Sigmoid colon (tissue), 7 donors: ENCODE results near the gene IFNA2. TPM values are rescaled to one million over a fixed set of nuclear protein-coding genes. Genes with fewer than 3 reads are reported as not detected.
A peak's percentile ranks its signal among the peaks of the same experiment; 100 is the strongest.

ENCODE experiments used
- DNase-seq: peaks from one replicate; pipeline ENCODE4 v3.0.0-alpha.2; 2019
- H3K27ac ChIP-seq, 4 donors: fragments of 200-600 bp; sonication (generic); one replicate each; pipeline ENCODE4 v1.5.1; 2016 to 2019; ENCODE audit warnings: mild to moderate bottlenecking in 1 of 4
- H3K27me3 ChIP-seq, 3 donors: fragments of 200-600 bp; sonication (generic); one replicate each; pipeline ENCODE4 v1.5.1; 2019; ENCODE audit warnings: mild to moderate bottlenecking in 1 of 3
- H3K36me3 ChIP-seq, 4 donors: fragments of 200-600 bp; sonication (generic); one replicate each; pipeline ENCODE4 v1.5.1; 2016 to 2019
- H3K4me1 ChIP-seq, 4 donors: fragments of 200-600 bp; sonication (generic); one replicate each; pipeline ENCODE4 v1.5.1; 2017 to 2019
- H3K4me3 ChIP-seq, 4 donors: fragments of 200-600 bp; sonication (generic); one replicate each; pipeline ENCODE4 v1.5.1; 2017 to 2019; ENCODE audit warnings: mild to moderate bottlenecking in 2 of 4, moderate library complexity in 1 of 4
- H3K9me3 ChIP-seq, 4 donors: fragments of 200-600 bp in 3 of 4; sonication (generic) in 3 of 4; one replicate each; pipeline versions ENCODE4 v1.5.1 to v1.6.1; 2013 to 2019
- CTCF ChIP-seq, 4 experiments: fragments of 450-650 bp in 3 of 4; fragments of 200-600 bp in 1 of 4; IDR thresholded peaks; one replicate each; pipeline ENCODE4 v1.5.1; 2016 to 2019; ENCODE audit warnings: antibody characterized with exemption in 4 of 4, mild to moderate bottlenecking in 3 of 4, moderate library complexity in 2 of 4
- EP300 ChIP-seq, 4 donors: sonication (generic); formaldehyde crosslinking; IDR thresholded peaks; one replicate each; pipeline ENCODE4 v1.6.1; 2017; ENCODE audit warnings: antibody characterized with exemption in 4 of 4
- POLR2A ChIP-seq, 2 donors: fragments of 450-650 bp; IDR thresholded peaks; one replicate each; pipeline ENCODE4 v1.6.1; 2016; ENCODE audit warnings: antibody characterized with exemption in 2 of 2, mild to moderate bottlenecking in 2 of 2, moderate library complexity in 2 of 2
- POLR2AphosphoS5 ChIP-seq, 4 donors: sonication (generic); formaldehyde crosslinking; IDR thresholded peaks; one replicate each; pipeline ENCODE4 v1.6.1; 2017; ENCODE audit warnings: antibody characterized with exemption in 4 of 4
- WGBS, 2 donors: extraction: QIAGEN DNeasy Blood & Tissue Kit; methylation state at CpG; one replicate each; pipeline ENCODE4 v1.1.7; 2013; 5-methylcytosine and 5-hydroxymethylcytosine counted together
- intact Hi-C: fragments of 100-400 bp; cut with DNase I; formaldehyde crosslinking; loops from one replicate; pipeline ENCODE4 v1.15.1; 2023
- polyA plus RNA-seq, 3 donors: library from polyadenylated mRNA; stranded (reverse); fragments of 200-250 nt; gene quantifications; one replicate each; pipeline ENCODE4 v1.2.3, GENCODE V29; 2013
- total RNA-seq, 4 donors: library from RNA; depleted of rRNA; stranded (reverse); fragments of >200 nt; gene quantifications; one replicate each; pipeline ENCODE4 v1.1.0, GENCODE V29; 2016
- donor health status: healthy with polysubstance abuse.
- donor health status: Bipolar disorder and iron deficiency.
- donor health status: healthy.

The IFNA2 gene
- total and polyA plus RNA-seq, 7 donors: 0.06 to 0.33 TPM; not detected in 5

- Histone ChIP-seq H3K9me3 (peaks cover 0 to 1% (median 0%) of the 10 kb centered on the region in 4 donors), H3K27ac (no peak overlapping the region), H3K4me3 (no peak overlapping the region), H3K4me1 (peaks cover 0 to 4% (median 0%) of the 10 kb centered on the region in 4 donors), H3K36me3 (no peaks in the 10 kb centered on the region), H3K27me3 (no peaks in the 10 kb centered on the region)
- DNase-seq: no peak
- intact Hi-C loops: no loop called here
- TF ChIP-seq POLR2AphosphoS5 (IDR thresholded peaks at IDR 0.05): no peak
- no peak for TF ChIP-seq POLR2A (IDR thresholded peaks at IDR 0.05)
- TF ChIP-seq CTCF (IDR thresholded peaks at IDR 0.05): no peak
- TF ChIP-seq EP300 (IDR thresholded peaks at IDR 0.05): no peak
- WGBS, 2 donors: 90 to 94% methylated on average over 4 of the region's 4 CpGs
Observed at GRCh38 chr9:21340735-21341134, 44.5 kb downstream of the IFNA2 start.

- no peak for DNase-seq
- intact Hi-C loops: no loop called here
- Histone ChIP-seq H3K27ac (no peak overlapping the region), H3K4me3 (no peak overlapping the region), H3K36me3 (peaks cover 0 to 10% (median 0%) of the 10 kb centered on the region in 4 donors), H3K9me3 (no peaks in the 10 kb centered on the region), H3K4me1 (peaks cover 0 to 31% (median 29%) of the 10 kb centered on the region in 4 donors), H3K27me3 (no peaks in the 10 kb centered on the region)
- no peak for TF ChIP-seq CTCF (IDR thresholded peaks at IDR 0.05)
- TF ChIP-seq EP300 (IDR thresholded peaks at IDR 0.05): no peak
- TF ChIP-seq POLR2AphosphoS5 (IDR thresholded peaks at IDR 0.05): no peak
- TF ChIP-seq POLR2A (IDR thresholded peaks at IDR 0.05): no peak
Observed at GRCh38 chr9:21336457-21336856, 48.7 kb downstream of the IFNA2 start.

DNA sequence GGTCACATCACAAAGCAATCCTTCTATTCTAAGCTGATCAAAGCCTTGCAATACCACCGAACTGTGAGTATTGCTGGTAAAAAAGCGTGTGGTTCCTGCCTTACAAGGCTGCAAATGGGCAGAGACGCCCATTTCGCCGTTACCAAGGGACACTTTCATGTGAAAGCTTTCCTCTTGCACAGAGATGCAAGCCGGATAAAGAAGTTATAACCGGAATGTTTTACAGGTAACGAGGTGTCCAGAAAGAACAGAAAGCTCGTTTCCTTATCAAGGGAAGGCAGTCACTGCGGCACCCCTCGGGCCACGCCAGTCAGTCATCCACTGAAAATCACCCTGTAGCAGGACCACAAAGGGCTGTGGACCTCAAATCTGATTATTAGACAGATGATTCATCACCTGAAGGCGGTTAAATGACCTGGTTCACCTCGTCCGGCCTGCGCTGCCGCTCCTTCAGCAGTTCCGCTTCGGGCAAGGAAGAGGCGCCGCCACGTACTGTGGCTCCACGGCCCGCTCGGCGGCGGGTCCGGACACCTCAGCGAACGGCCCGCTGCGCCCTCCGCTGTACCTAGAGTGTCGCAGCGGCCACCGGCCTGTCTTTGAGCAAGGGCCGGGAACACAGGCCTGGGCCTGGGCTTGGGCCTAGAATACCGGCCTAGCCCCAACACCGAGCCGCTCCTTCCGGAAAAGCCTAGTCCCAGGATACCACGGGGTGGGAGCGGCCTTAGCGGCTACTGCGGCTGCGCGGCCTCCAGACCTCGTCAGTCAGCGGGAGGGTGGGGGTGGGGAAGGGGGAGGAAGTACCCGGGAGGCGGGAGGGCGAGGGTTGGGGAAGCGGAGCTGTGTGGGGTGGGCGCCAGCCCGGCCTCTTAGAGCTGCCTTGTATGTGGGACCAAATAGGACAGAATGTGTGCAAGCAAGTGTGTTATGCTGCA is 50.2 kb downstream of the IFNA2 start, which contains the start of gene KLHL9:
KLHL9 (minus strand) TSS at position 704 of the 932 bp plus-strand sequence; CDS start at position 159, 545 bp downstream.
- intact Hi-C loops: loop anchor here (1.0 to 5.0 kb wide), 2 partner anchors 9 to 467 kb away; partner anchors contain the start of gene MTAP

More for the DNA sequence above, 50.2 kb downstream of the IFNA2 start, which contains the start of gene KLHL9:
- Histone ChIP-seq H3K9me3 (no peaks in the 10 kb centered on the region), H3K4me3 (peak within 1 kb of the TSS; percentile 58 to 95 (median 84)), H3K36me3 (peaks cover 0 to 10% (median 0%) of the 10 kb centered on the region in 4 donors), H3K4me1 (peaks cover 0 to 46% (median 43%) of the 10 kb centered on the region in 4 donors), H3K27me3 (no peaks in the 10 kb centered on the region), H3K27ac (peak within 1 kb of the TSS; percentile 88 to 95 (median 91))
- TF ChIP-seq EP300 (IDR thresholded peaks at IDR 0.05): no peak
- TF ChIP-seq POLR2AphosphoS5 (IDR thresholded peaks at IDR 0.05): peak; percentile 78 to 87 (median 87)
- no peak for TF ChIP-seq CTCF (IDR thresholded peaks at IDR 0.05)
- peak; percentile 20 to 30 for TF ChIP-seq POLR2A (IDR thresholded peaks at IDR 0.05)
- DNase-seq: peak; percentile 97
- 0 to 1% methylated on average over 55 of the region's 55 CpGs for WGBS, 2 donors

Other genes with a start within 250 kb of the IFNA2 start
- not detected for gene IFNW1, start 243.6 kb downstream of the IFNA2 start, total RNA-seq
- gene IFNW1, start 243.6 kb downstream of the IFNA2 start, polyA plus RNA-seq: not detected
- gene IFNA21, start 218.7 kb downstream of the IFNA2 start, total RNA-seq: not detected
- not detected for gene IFNA21, start 218.7 kb downstream of the IFNA2 start, polyA plus RNA-seq
- not detected for gene IFNA4, start 197.8 kb downstream of the IFNA2 start, total RNA-seq
- not detected for gene IFNA4, start 197.8 kb downstream of the IFNA2 start, polyA plus RNA-seq
- not detected for gene IFNA7, start 183.2 kb downstream of the IFNA2 start, total RNA-seq
- not detected for gene IFNA7, start 183.2 kb downstream of the IFNA2 start, polyA plus RNA-seq
- not detected for gene IFNA10, start 178.3 kb downstream of the IFNA2 start, total RNA-seq
- not detected for gene IFNA10, start 178.3 kb downstream of the IFNA2 start, polyA plus RNA-seq
- gene IFNA16, start 168.1 kb downstream of the IFNA2 start, total RNA-seq: not detected
- gene IFNA16, start 168.1 kb downstream of the IFNA2 start, polyA plus RNA-seq: not detected
- gene IFNA17, start 157.2 kb downstream of the IFNA2 start, total RNA-seq: not detected
- not detected for gene IFNA17, start 157.2 kb downstream of the IFNA2 start, polyA plus RNA-seq
- not detected for gene IFNA14, start 145.4 kb downstream of the IFNA2 start, total RNA-seq
- gene IFNA14, start 145.4 kb downstream of the IFNA2 start, polyA plus RNA-seq: not detected
- not detected for gene IFNA5, start 80.1 kb downstream of the IFNA2 start, total RNA-seq
- not detected for gene IFNA5, start 80.1 kb downstream of the IFNA2 start, polyA plus RNA-seq
- gene KLHL9, start 50.0 kb downstream of the IFNA2 start, total RNA-seq: 10 to 100 TPM; 17.2 to 26.4 (median 22.0) TPM
- gene KLHL9, start 50.0 kb downstream of the IFNA2 start, polyA plus RNA-seq: 1 to 10 TPM; 8.4 to 9.8 (median 8.8) TPM
- gene IFNA6, start 34.5 kb downstream of the IFNA2 start, total RNA-seq: not detected
- not detected for gene IFNA6, start 34.5 kb downstream of the IFNA2 start, polyA plus RNA-seq
- not detected for gene IFNA13, start 17.3 kb downstream of the IFNA2 start, total RNA-seq
- gene IFNA13, start 17.3 kb downstream of the IFNA2 start, polyA plus RNA-seq: not detected
- gene IFNA8, start 23.7 kb upstream of the IFNA2 start, total RNA-seq: not detected
- gene IFNA8, start 23.7 kb upstream of the IFNA2 start, polyA plus RNA-seq: not detected
- gene IFNA1, start 55.0 kb upstream of the IFNA2 start, total RNA-seq: not detected
- gene IFNA1, start 55.0 kb upstream of the IFNA2 start, polyA plus RNA-seq: under 1 TPM in 1 of 3 donors, not detected in 2; 0.09 TPM
- not detected for gene IFNE, start 96.9 kb upstream of the IFNA2 start, total RNA-seq
- gene IFNE, start 96.9 kb upstream of the IFNA2 start, polyA plus RNA-seq: not detected